Esophagus (tissue), 2 donors: ENCODE data around the gene ZSCAN29. TPM values are rescaled to one million over a fixed set of nuclear protein-coding genes. Genes with fewer than 3 reads are reported as not detected.
"Not testable (repeated sequence)": the region's sequence is repeated elsewhere in the genome, so short reads cannot be mapped to it uniquely, and the experiment has no call there.

Experiments
- H3K27ac ChIP-seq, 2 donors: one replicate each; pipeline ENCODE4 v1.5.1; 2013; ENCODE audit warnings: low read depth in 2 of 2, mild to moderate bottlenecking in 2 of 2, inconsistent platforms in 1 of 2, low read length in 1 of 2, moderate library complexity in 1 of 2
- H3K27me3 ChIP-seq, 2 donors: one replicate each; pipeline ENCODE4 v1.6.1; 2013; ENCODE audit warnings: low read length in 2 of 2, control low read depth in 1 of 2, mild to moderate bottlenecking in 1 of 2; ENCODE audit not compliant: insufficient read depth in 2 of 2, control insufficient read depth in 1 of 2
- H3K36me3 ChIP-seq, 2 donors: one replicate each; pipeline ENCODE4 v1.6.1; 2013; ENCODE audit warnings: low read length in 1 of 2; ENCODE audit not compliant: control insufficient read depth in 2 of 2, insufficient read depth in 2 of 2
- H3K4me1 ChIP-seq, 2 donors: one replicate each; pipeline ENCODE4 v1.6.1; 2013; ENCODE audit warnings: low read length in 1 of 2; ENCODE audit not compliant: control insufficient read depth in 2 of 2, insufficient read depth in 2 of 2
- H3K4me3 ChIP-seq, 2 donors: one replicate each; pipeline ENCODE4 v1.5.1; 2013; ENCODE audit warnings: low read length in 2 of 2, mild to moderate bottlenecking in 2 of 2, low read depth in 1 of 2, moderate library complexity in 1 of 2
- H3K9me3 ChIP-seq, 2 donors: one replicate each; pipeline ENCODE4 v1.6.1; 2013; ENCODE audit warnings: mild to moderate bottlenecking in 2 of 2, low read depth in 1 of 2, low read length in 1 of 2, moderate library complexity in 1 of 2; ENCODE audit not compliant: control insufficient read depth in 2 of 2, insufficient read depth in 1 of 2
- WGBS, 2 donors: extraction: QIAGEN DNeasy Blood & Tissue Kit; methylation state at CpG; one replicate each; pipeline ENCODE4 v1.1.7; 2013; 5-methylcytosine and 5-hydroxymethylcytosine counted together
- polyA plus RNA-seq, 2 donors: library from polyadenylated mRNA; stranded (reverse); fragments of 200-250 nt; gene quantifications; one replicate each; pipeline ENCODE4 v1.2.3, GENCODE V29; 2013
- donor health status: healthy with polysubstance abuse.
- donor health status: Bipolar disorder and iron deficiency.

Gene ZSCAN29
- polyA plus RNA-seq, 2 donors = 5.3 to 6.3 TPM

DNA sequence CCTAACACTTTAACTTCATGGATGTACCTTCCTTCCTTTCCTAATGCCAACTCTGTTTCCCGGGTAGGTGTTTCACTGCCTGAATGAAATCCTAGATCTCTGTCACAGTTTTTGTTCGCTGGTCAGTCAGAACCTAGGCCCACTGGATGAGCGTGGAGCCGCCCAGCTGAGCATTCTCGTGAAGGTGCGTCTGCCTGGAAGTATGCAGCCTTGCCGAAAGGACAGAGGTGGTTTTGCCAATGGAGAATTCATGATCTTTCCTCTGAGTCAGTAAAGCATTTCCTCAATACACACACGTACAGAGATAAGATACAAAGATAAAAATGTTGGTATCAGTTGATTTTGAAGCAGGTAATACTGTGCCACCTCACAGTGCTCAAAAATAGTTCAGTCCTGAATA, 32.8 kb upstream of the ZSCAN29 start:
- no peaks in the 10 kb centered on the region for H3K27me3 ChIP-seq
- no peak overlapping the region for H3K27ac ChIP-seq
- peaks cover 20 to 26% of the 10 kb centered on the region in 2 donors for H3K36me3 ChIP-seq
- H3K4me1 ChIP-seq = no peaks in the 10 kb centered on the region
- H3K9me3 ChIP-seq = no peaks in the 10 kb centered on the region
- whole genome bisulfite sequencing, 2 donors = 88 to 91% methylated on average over 8 of the region's 8 CpGs
- no peak overlapping the region for H3K4me3 ChIP-seq

GRCh38 chr15:43402255-43402654, 31.4 kb upstream of the ZSCAN29 start:
- Histone ChIP-seq H3K4me3 (no peak overlapping the region), H3K27me3 (no peaks in the 10 kb centered on the region), H3K36me3 (peaks cover 16 to 21% of the 10 kb centered on the region in 2 donors), H3K27ac (no peak overlapping the region), H3K4me1 (no peaks in the 10 kb centered on the region), H3K9me3 (no peaks in the 10 kb centered on the region)
- 80 to 86% methylated on average over 3 of the region's 3 CpGs for WGBS, 2 donors

- H3K4me3 ChIP-seq, H3K4me1 ChIP-seq, H3K9me3 ChIP-seq, H3K27me3 ChIP-seq, H3K27ac ChIP-seq: not testable (repeated sequence)
- WGBS, 2 donors = 98 to 100% methylated on average over 5 to 6 of the region's 6 CpGs
- H3K36me3 ChIP-seq = peaks cover 7 to 12% of the 10 kb centered on the region in 2 donors
Measured at GRCh38 chr15:43393592-43393991, 22.7 kb upstream of the ZSCAN29 start.

- H3K27ac ChIP-seq = no peak overlapping the region
- no peak overlapping the region for H3K4me3 ChIP-seq
- no peaks in the 10 kb centered on the region for H3K27me3 ChIP-seq
- peaks cover 4 to 13% of the 10 kb centered on the region in 2 donors for H3K36me3 ChIP-seq
- 96 to 97% methylated on average over 8 of the region's 8 CpGs for WGBS, 2 donors
- no peaks in the 10 kb centered on the region for H3K4me1 ChIP-seq
- H3K9me3 ChIP-seq = no peaks in the 10 kb centered on the region
Measured at GRCh38 chr15:43390723-43391122, 19.9 kb upstream of the ZSCAN29 start.

DNA sequence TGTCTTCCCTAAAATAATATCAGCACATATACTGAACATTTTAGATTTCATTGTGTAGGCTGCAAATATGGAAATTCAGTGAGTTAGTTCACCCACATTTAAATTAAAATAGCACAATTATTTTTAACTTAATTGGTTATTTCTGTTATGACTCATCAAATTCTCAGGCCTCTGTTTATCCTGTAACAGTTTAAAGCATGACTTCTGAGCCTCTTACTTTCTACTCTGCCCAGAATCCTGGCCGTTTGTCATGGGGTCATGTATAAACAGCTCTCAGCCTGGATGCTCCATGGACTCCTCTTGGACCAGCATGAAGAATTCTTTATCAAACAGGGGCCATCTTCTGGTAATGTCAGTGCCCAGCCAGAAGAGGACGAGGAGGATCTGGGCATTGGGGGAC, 12.2 kb upstream of the ZSCAN29 start:
- 63 to 66% methylated on average over 2 of the region's 2 CpGs for WGBS, 2 donors
- Histone ChIP-seq H3K4me3 (no peak overlapping the region), H3K27ac (no peak overlapping the region), H3K36me3 (peaks cover 8 to 26% of the 10 kb centered on the region in 2 donors), H3K9me3 (no peaks in the 10 kb centered on the region), H3K27me3 (no peaks in the 10 kb centered on the region), H3K4me1 (no peaks in the 10 kb centered on the region)

GRCh38 chr15:43382310-43382709, 11.5 kb upstream of the ZSCAN29 start:
- Histone ChIP-seq H3K9me3 (no peaks in the 10 kb centered on the region), H3K4me1 (no peaks in the 10 kb centered on the region), H3K36me3 (peaks cover 8 to 22% of the 10 kb centered on the region in 2 donors), H3K27me3 (no peaks in the 10 kb centered on the region), H3K27ac (no peak overlapping the region), H3K4me3 (no peak overlapping the region)
- 93% methylated on average over 4 of the region's 4 CpGs for WGBS, 2 donors

- H3K4me1 ChIP-seq = no peaks in the 10 kb centered on the region
- peaks cover 8% of the 10 kb centered on the region in 2 donors for H3K36me3 ChIP-seq
- H3K9me3 ChIP-seq = no peaks in the 10 kb centered on the region
- no peak overlapping the region for H3K27ac ChIP-seq
- no peaks in the 10 kb centered on the region for H3K27me3 ChIP-seq
- no peak overlapping the region for H3K4me3 ChIP-seq
Measured at GRCh38 chr15:43378601-43379000, 7.8 kb upstream of the ZSCAN29 start.

GRCh38 chr15:43376017-43376705, 5.3 kb upstream of the ZSCAN29 start:
- Histone ChIP-seq H3K27ac (no peak overlapping the region), H3K4me3 (no peak overlapping the region), H3K9me3 (no peaks in the 10 kb centered on the region), H3K36me3 (peaks cover 5% of the 10 kb centered on the region in 2 donors), H3K27me3 (no peaks in the 10 kb centered on the region), H3K4me1 (no peaks in the 10 kb centered on the region)
- 87 to 89% methylated on average over 13 of the region's 13 CpGs for WGBS, 2 donors

DNA sequence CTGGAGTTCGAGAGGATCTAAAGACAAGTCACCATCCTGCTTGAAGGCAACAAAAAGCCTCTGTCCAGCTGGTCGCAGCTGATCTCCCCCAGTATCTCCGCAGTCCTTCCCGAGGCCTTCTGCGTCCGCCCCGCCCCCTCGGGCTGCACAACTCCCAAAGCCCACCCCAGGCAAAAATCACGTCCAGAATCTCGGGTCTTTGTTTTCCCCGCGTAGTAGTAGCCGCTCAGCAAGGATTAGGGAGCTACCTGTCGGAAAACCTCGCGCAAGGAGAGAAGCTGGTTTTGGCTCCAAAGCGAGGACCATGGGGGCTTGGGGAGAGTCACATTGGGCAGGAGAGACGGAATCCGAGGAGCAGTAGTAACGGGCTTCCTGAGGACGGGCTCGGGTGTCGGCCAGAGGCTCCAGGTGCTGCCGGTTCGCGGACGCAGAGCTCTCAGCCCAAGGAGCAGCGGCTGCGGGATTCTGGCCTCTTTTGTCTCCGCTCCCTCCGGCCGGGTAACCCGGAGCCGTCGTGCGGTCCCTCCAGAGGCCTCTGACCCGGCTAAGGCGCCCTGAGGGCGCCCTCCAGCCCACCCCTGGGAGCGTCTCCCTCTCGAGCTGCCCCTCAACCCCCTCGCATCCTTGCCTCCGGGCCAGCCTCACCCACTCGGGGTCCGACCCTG, 401 bp downstream of the ZSCAN29 start:
- Histone ChIP-seq H3K27ac (peak overlapping the region; percentile 39 to 73), H3K27me3 (no peaks in the 10 kb centered on the region), H3K36me3 (peaks cover 11 to 12% of the 10 kb centered on the region in 2 donors), H3K9me3 (peaks cover 0 to 2% of the 10 kb centered on the region in 2 donors), H3K4me3 (peak overlapping the region; percentile 72 to 97), H3K4me1 (peaks cover 0 to 6% of the 10 kb centered on the region in 2 donors)
- 2 to 3% methylated on average over 43 to 45 of the region's 45 CpGs for WGBS, 2 donors
